Measurements from ENCODE around the gene LHB.

DNA sequence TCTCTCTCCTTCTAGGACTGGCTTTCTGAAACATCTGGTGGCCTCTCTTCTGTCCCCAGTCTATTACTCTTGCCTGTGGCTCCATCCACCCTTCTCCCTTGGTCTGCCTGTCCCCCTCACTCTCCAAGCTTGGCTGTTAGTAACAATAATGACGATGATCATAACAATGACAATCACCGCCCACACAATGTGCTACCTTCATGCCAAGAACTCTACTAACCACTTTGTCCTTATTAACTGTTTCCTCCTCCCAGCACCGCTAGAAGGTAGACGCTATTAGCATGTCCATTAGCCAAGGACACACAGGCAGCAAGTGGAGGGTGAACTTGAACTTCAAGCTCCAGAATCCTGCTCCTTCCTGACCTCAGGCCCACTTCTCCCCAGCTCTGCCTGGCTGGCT is 26.5 kb downstream of the LHB start:
- TF ChIP-seq, protein P1, sequence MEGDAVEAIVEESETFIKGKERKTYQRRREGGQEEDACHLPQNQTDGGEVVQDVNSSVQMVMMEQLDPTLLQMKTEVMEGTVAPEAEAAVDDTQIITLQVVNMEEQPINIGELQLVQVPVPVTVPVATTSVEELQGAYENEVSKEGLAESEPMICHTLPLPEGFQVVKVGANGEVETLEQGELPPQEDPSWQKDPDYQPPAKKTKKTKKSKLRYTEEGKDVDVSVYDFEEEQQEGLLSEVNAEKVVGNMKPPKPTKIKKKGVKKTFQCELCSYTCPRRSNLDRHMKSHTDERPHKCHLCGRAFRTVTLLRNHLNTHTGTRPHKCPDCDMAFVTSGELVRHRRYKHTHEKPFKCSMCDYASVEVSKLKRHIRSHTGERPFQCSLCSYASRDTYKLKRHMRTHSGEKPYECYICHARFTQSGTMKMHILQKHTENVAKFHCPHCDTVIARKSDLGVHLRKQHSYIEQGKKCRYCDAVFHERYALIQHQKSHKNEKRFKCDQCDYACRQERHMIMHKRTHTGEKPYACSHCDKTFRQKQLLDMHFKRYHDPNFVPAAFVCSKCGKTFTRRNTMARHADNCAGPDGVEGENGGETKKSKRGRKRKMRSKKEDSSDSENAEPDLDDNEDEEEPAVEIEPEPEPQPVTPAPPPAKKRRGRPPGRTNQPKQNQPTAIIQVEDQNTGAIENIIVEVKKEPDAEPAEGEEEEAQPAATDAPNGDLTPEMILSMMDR (IDR thresholded peaks at IDR 0.05) = no peak
- TF ChIP-seq POLR2A (IDR thresholded peaks at IDR 0.05) = no peak
